ENCODE data around the gene FBXO3. TPM values are rescaled to one million over a fixed set of nuclear protein-coding genes. Genes with fewer than 3 reads are reported as not detected.
A peak's percentile ranks its signal among the peaks of the same experiment; 100 is the strongest.

The FBXO3 gene
- total RNA-seq, 1 donor from 2014 or later = 61.0 TPM

- H3K4me2 ChIP-seq = no peak overlapping the region
- H3K27ac Mint-ChIP-seq = no peak overlapping the region
- peaks cover 4% of the 10 kb centered on the region for H3K27me3 Mint-ChIP-seq (ENCODE audit: insufficient read depth, low read depth)
- no peaks in the 10 kb centered on the region for H3K9me3 ChIP-seq (ENCODE audit: low read depth)
- no peak overlapping the region for H3K4me3 ChIP-seq
- no peak overlapping the region for H3K4me3 Mint-ChIP-seq
- no peaks in the 10 kb centered on the region for H3K4me1 ChIP-seq
- H2AFZ ChIP-seq (replicated peaks) = peak overlapping the region; percentile 40
- no peaks in the 10 kb centered on the region for H3F3A ChIP-seq (ENCODE audit: low read depth)
- H3K9me3 Mint-ChIP-seq = no peaks in the 10 kb centered on the region
- H3K36me3 Mint-ChIP-seq = no peaks in the 10 kb centered on the region
- H4K20me1 ChIP-seq (ENCODE audit: low read depth) = no peaks in the 10 kb centered on the region
- H3K79me2 ChIP-seq (ENCODE audit: low read depth) = no peaks in the 10 kb centered on the region
- no peak overlapping the region for H3K9ac ChIP-seq
- peaks cover 5% of the 10 kb centered on the region for H3K27me3 ChIP-seq
- TF ChIP-seq EZH2 (IDR thresholded peaks at IDR 0.05) (no peak), EZH2phosphoT487 (IDR thresholded peaks at IDR 0.05) (no peak), CTCF (IDR thresholded peaks at IDR 0.05) (no peak)
- no peaks in the 10 kb centered on the region for H3K36me3 ChIP-seq
- H3K4me1 Mint-ChIP-seq = peaks cover 4% of the 10 kb centered on the region
- no peak for DNase-seq (ENCODE audit: low spot score)
- H3K27ac ChIP-seq = no peak overlapping the region
Measured at GRCh38 chr11:33787076-33787475, 12.8 kb upstream of the FBXO3 start.

GRCh38 chr11:33785609-33786008 lies 11.3 kb upstream of the FBXO3 start:
- no peak for TF ChIP-seq EZH2 (IDR thresholded peaks at IDR 0.05)
- no peak for TF ChIP-seq CTCF (IDR thresholded peaks at IDR 0.05)
- TF ChIP-seq EZH2phosphoT487 (IDR thresholded peaks at IDR 0.05) = no peak
- H3K4me3 Mint-ChIP-seq = no peak overlapping the region
- H3K4me1 Mint-ChIP-seq = peaks cover 4% of the 10 kb centered on the region
- Histone ChIP-seq H3K27ac (no peak overlapping the region), H3K36me3 (no peaks in the 10 kb centered on the region), H3F3A (ENCODE audit: low read depth) (no peaks in the 10 kb centered on the region), H3K9ac (no peak overlapping the region), H3K9me3 (ENCODE audit: low read depth) (no peaks in the 10 kb centered on the region), H3K27me3 (peaks cover 3% of the 10 kb centered on the region), H3K4me2 (no peak overlapping the region), H3K79me2 (ENCODE audit: low read depth) (no peaks in the 10 kb centered on the region), H2AFZ (replicated peaks) (no peak overlapping the region), H4K20me1 (ENCODE audit: low read depth) (no peaks in the 10 kb centered on the region), H3K4me1 (no peaks in the 10 kb centered on the region), H3K4me3 (no peak overlapping the region)
- H3K27me3 Mint-ChIP-seq (ENCODE audit: insufficient read depth, low read depth) = peaks cover 4% of the 10 kb centered on the region
- no peaks in the 10 kb centered on the region for H3K9me3 Mint-ChIP-seq
- H3K36me3 Mint-ChIP-seq = no peaks in the 10 kb centered on the region
- DNase-seq (ENCODE audit: low spot score) = no peak
- no peak overlapping the region for H3K27ac Mint-ChIP-seq

GRCh38 chr11:33779849-33780528 lies 5.7 kb upstream of the FBXO3 start:
- no peaks in the 10 kb centered on the region for H3K79me2 ChIP-seq (ENCODE audit: low read depth)
- no peaks in the 10 kb centered on the region for H3K9me3 ChIP-seq (ENCODE audit: low read depth)
- peaks cover 16% of the 10 kb centered on the region for H3K27me3 ChIP-seq
- Mint-ChIP-seq H3K4me3 (no peak overlapping the region), H3K27ac (no peak overlapping the region), H3K4me1 (peaks cover 25% of the 10 kb centered on the region), H3K36me3 (no peaks in the 10 kb centered on the region), H3K27me3 (ENCODE audit: insufficient read depth, low read depth) (no peaks in the 10 kb centered on the region), H3K9me3 (no peaks in the 10 kb centered on the region)
- H3K36me3 ChIP-seq = no peaks in the 10 kb centered on the region
- no peaks in the 10 kb centered on the region for H4K20me1 ChIP-seq (ENCODE audit: low read depth)
- H3K4me1 ChIP-seq = peaks cover 31% of the 10 kb centered on the region
- H2AFZ ChIP-seq (replicated peaks) = peak overlapping the region; percentile 55
- H3K27ac ChIP-seq = no peak overlapping the region
- DNase-seq (ENCODE audit: low spot score) = no peak
- H3K4me3 ChIP-seq = no peak overlapping the region
- TF ChIP-seq CTCF (IDR thresholded peaks at IDR 0.05) (no peak), EZH2phosphoT487 (IDR thresholded peaks at IDR 0.05) (no peak), EZH2 (IDR thresholded peaks at IDR 0.05) (no peak)
- H3K4me2 ChIP-seq = peak overlapping the region; percentile 9
- peaks cover 15% of the 10 kb centered on the region for H3F3A ChIP-seq (ENCODE audit: low read depth)
- H3K9ac ChIP-seq = no peak overlapping the region
